ENCODE measurements around the gene SEMA6A.

SEMA6A gene

GRCh38 chr5:116468583-116468982, 106.0 kb downstream of the SEMA6A start:
- no peak for TF ChIP-seq ZNF274 (IDR thresholded peaks at IDR 0.05; ENCODE audit: low read depth, low read length)
- H3K4me3 ChIP-seq (ENCODE audit: low read length) = no peak overlapping the region

DNA sequence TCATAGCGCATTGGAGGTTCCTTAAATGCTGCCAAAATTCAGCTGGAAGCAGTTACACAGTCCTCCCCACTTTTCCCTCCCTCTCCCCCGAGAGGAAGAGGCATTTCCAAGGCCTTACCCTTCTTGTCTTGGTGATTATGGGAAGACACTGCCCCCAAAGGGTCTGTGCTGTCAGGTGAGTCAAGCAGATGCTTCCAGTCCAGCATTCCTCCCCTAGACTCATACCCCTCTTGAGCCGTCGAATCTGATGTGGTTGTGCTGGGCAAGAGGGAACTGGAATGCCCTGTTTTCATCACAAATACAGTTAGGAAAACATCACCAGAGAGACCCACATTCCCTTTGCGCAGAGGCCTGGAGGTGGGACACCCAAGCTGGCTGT, 107.2 kb downstream of the SEMA6A start:
- TF ChIP-seq ZNF274 (IDR thresholded peaks at IDR 0.05; ENCODE audit: low read depth, low read length) = no peak
- no peak overlapping the region for H3K4me3 ChIP-seq (ENCODE audit: low read length)

DNA sequence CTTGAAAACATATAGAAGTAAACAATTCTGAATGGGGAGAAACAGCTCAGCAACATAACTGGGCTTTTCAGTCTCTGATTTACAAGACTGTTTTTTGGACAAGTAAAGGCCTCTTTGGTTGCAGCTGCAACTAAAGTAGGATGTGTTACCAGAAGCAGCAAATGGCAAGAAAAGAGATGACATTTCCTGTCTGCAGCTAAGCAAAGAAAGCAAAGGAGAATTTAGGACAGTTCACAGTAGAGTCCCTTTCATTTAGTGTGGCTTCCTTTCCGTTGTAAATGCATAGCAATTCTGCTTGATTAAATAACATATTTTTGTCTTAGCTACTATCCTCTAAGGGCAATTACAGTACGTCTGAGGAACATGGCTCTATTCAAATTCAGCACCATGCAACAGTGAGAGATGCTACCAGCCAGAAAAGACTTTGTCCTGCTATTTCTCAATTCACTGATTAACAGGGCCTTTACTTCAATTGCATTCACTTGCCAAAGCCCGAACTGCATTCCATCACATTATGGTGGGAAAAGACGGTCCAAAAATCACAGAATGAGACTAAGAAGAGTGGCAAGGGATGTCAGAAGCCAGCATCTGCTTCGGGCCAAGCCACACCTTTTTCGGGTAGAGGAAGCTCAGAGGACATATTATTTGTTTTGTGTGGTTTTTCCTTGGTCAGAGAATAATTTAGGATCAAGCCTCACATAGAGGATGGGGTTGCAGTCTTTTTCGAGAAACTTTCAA, 107.7 kb downstream of the SEMA6A start:
- TF ChIP-seq ZNF274 (IDR thresholded peaks at IDR 0.05; ENCODE audit: low read depth, low read length) = no peak

GRCh38 chr5:116465411-116465810, 109.2 kb downstream of the SEMA6A start:
- TF ChIP-seq ZNF274 (IDR thresholded peaks at IDR 0.05; ENCODE audit: low read depth, low read length) = no peak
- no peak overlapping the region for H3K4me3 ChIP-seq (ENCODE audit: low read length)

More for the DNA sequence above, 107.7 kb downstream of the SEMA6A start:
- H3K4me3 ChIP-seq (ENCODE audit: low read length) = no peak overlapping the region

DNA sequence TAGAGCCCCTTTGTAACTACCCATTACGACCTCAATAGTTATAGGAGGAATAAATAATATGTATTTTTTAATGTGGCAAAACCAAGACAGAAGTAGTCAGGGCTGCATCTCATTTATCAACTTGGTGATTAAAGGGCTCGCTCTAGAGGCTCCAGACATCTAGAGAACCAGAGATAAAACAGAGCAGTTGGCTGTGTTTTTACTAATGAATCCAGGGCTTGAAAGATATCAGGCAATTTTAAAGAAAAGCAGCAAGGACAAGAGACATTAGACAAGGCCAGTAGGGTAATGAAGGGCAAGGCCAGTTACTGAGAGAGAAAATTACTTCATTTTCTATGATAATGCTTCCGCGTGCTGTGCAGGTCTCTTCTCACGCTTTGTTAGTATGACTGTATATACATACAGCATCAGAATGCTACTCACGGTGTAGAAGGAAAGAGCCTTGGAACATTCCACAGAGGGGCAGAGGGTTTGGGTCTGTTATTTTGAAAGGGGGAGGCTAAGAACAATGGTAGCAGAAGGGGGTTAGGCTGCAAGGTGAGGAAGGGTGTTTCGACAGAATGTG, 110.4 kb downstream of the SEMA6A start:
- no peak for TF ChIP-seq ZNF274 (IDR thresholded peaks at IDR 0.05; ENCODE audit: low read depth, low read length)
- H3K4me3 ChIP-seq (ENCODE audit: low read length) = no peak overlapping the region

- no peak overlapping the region for H3K4me3 ChIP-seq (ENCODE audit: low read length)
- TF ChIP-seq ZNF274 (IDR thresholded peaks at IDR 0.05; ENCODE audit: low read depth, low read length) = no peak
These were observed 112.1 kb downstream of the SEMA6A start for GRCh38 chr5:116462500-116462899.

- TF ChIP-seq ZNF274 (IDR thresholded peaks at IDR 0.05; ENCODE audit: low read depth, low read length) = no peak
- H3K4me3 ChIP-seq (ENCODE audit: low read length) = no peak overlapping the region
These were observed 115.3 kb downstream of the SEMA6A start for GRCh38 chr5:116459301-116459700.

DNA sequence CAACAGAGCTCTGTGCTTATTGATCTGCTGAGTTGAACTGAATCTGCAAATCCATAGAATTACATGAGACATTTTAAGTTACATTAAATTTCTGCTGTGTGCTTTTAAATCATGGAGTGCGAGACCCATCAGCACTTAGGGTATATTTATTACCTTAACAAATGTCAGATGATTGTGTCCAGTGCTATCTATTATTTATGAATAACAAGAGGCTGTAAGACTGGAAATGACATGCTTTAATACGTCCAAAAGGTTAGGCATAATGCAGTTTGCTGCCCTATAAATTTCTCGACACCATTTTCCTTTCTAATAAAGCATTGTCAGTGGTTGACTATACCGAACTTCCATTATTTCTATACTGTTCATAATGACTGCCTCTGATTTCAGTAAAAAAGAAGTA, 117.6 kb downstream of the SEMA6A start:
- no peak overlapping the region for H3K4me3 ChIP-seq (ENCODE audit: low read length)
- TF ChIP-seq ZNF274 (IDR thresholded peaks at IDR 0.05; ENCODE audit: low read depth, low read length) = no peak

- no peak for TF ChIP-seq ZNF274 (IDR thresholded peaks at IDR 0.05; ENCODE audit: low read depth, low read length)
- H3K4me3 ChIP-seq (ENCODE audit: low read length) = no peak overlapping the region
These were observed 118.6 kb downstream of the SEMA6A start for GRCh38 chr5:116456036-116456435.

DNA sequence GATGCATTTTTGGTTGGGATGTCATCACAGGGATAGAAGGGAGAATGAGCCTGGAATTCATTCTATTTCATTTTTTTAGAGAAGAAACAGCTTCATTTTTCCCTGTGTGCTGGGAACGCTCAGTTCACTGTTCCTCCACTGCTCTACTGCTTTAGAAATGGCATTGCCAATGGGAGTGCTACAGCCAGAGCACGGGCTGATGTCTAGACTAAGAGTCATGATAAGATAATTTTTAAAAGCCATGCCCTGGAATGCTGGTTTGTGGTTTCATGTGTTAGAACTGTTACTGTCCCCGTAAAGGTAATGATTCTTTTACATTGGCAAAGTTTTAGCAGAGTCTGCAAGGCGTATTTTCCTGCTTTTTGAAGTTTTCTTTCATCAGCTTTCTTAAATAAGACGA, 119.6 kb downstream of the SEMA6A start:
- TF ChIP-seq ZNF274 (IDR thresholded peaks at IDR 0.05; ENCODE audit: low read depth, low read length) = no peak
- H3K4me3 ChIP-seq (ENCODE audit: low read length) = no peak overlapping the region

- no peak for TF ChIP-seq ZNF274 (IDR thresholded peaks at IDR 0.05; ENCODE audit: low read depth, low read length)
- H3K4me3 ChIP-seq (ENCODE audit: low read length) = no peak overlapping the region
These were observed 120.2 kb downstream of the SEMA6A start for GRCh38 chr5:116454417-116454927.

- no peak overlapping the region for H3K4me3 ChIP-seq (ENCODE audit: low read length)
- TF ChIP-seq ZNF274 (IDR thresholded peaks at IDR 0.05; ENCODE audit: low read depth, low read length) = no peak
These were observed 120.6 kb downstream of the SEMA6A start for GRCh38 chr5:116453988-116454411.

DNA sequence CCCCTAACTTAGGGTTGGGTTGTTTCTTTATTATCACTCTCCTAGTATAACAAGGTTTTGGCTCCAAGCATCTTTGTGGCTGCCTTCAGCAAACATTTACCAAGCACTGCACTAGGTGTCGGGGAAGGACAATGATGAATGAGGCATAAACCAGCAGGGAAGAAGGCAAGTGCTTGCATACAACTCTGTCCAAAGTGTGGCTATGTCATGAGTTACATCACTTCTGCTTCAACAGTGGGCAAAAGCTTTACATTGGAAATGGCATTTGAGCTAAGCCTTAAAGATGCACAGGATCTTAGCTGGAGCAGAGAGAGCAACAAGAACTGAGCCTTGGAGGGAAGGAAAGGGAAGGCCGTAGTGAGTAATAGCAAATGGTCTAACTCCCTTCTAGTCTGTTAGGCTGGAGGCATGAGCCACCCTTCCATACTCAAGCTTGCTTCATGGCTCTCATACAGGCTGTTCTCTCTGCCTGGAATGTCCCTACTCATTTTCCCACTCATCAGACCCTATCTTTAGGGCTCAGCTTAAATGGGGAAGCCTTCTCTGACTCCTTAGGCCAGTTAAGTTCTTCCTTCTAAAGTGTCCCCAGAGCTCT, 121.8 kb downstream of the SEMA6A start:
- TF ChIP-seq ZNF274 (IDR thresholded peaks at IDR 0.05; ENCODE audit: low read depth, low read length) = no peak

DNA sequence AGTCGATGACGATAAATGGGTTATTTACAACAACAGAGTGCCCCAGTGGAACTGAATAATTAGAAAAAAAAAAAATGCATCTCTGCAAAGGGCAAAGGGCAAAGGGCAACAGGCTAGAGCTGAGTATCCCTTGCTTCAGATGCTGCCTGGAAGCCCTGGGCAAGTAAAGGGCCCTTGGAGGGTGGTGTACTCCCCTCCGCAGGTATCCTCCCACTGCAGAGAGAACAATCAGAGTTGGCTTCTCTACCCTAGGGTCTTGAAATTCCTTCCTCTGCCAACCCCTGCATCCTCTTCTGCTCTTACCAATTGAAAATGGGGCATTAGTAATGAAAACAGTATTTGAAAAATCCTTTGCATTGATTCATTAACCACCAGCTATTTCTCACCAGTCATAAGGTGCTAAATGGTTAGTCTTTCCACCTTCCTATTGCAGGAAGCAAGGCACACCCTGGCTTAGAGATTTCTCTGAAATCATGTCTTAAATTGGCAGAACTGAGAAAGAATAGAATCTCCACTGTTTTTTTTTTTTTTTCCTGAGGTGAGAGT, 122.6 kb downstream of the SEMA6A start:
- no peak for TF ChIP-seq ZNF274 (IDR thresholded peaks at IDR 0.05; ENCODE audit: low read depth, low read length)
- H3K4me3 ChIP-seq (ENCODE audit: low read length) = no peak overlapping the region

More for the DNA sequence above, 121.8 kb downstream of the SEMA6A start:
- no peak overlapping the region for H3K4me3 ChIP-seq (ENCODE audit: low read length)

GRCh38 chr5:116451066-116451465, 123.6 kb downstream of the SEMA6A start:
- no peak for TF ChIP-seq ZNF274 (IDR thresholded peaks at IDR 0.05; ENCODE audit: low read depth, low read length)
- no peak overlapping the region for H3K4me3 ChIP-seq (ENCODE audit: low read length)

Measured in GM08714 (cell line).